ENCODE measurements around the gene CACNA1D.

CACNA1D gene

DNA sequence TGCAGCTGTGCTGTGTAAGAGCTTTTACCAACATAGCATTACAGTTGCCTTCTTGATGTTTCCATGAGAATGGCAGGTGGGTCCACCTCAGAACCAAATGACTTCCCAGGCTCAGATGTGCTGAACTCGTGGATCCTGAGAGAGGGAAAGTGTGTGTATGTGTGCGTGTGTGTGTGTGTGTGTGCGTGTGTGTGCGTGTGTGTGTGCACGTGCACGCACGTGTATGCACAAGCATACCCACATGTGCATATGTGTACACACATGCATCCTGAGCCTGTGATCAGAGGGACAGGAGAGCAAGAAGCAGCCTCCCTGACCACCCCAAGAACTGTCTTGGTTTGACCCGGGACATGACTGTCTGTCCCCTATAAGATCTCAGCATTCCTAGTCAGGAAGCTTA, 303.7 kb downstream of the CACNA1D start:
- Histone ChIP-seq H3K27me3 (ENCODE audit: control insufficient read depth, insufficient read depth, low read length, poor library complexity, severe bottlenecking) (no peaks in the 10 kb centered on the region), H3K4me3 (ENCODE audit: insufficient read depth, low read depth, low read length) (no peak overlapping the region), H3K36me3 (ENCODE audit: control insufficient read depth, insufficient read depth, low read length) (no peaks in the 10 kb centered on the region), H3K9me3 (ENCODE audit: control insufficient read depth, low read length) (no peaks in the 10 kb centered on the region), H3K27ac (ENCODE audit: insufficient read depth, low read depth, low read length, poor library complexity, severe bottlenecking) (no peak overlapping the region), H3K4me1 (ENCODE audit: control insufficient read depth, insufficient read depth, low read length) (peaks cover 5% of the 10 kb centered on the region)
- WGBS, 2 experiments = 88 to 96% methylated on average over 8 of the region's 8 CpGs

DNA sequence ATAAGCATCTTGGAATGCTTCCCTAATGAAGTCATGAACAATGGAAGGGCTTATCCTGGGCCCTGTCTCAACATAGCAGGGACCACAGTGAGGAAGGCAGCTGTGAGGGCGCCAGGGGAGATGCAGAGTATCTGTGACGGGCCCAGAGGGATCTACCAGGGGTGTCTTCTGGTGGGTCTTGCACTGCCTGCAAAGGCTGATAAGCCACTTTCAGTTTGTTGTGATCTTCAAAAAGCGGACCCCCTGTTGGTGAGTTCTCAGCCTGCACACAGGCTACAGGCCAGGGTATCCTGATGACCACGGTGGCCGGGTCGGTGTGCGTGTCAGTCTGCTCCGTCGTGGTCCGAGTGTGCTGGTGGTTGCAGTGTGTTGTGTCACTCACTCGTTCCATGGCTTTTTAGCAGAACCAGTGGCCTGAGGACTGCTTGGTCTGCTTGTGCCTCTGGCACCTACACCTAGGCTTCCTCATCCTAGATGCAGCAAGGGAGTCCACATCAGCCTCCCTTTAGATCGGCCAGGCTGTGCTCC, 305.0 kb downstream of the CACNA1D start:
- H3K9me3 ChIP-seq (ENCODE audit: control insufficient read depth, low read length) = no peaks in the 10 kb centered on the region
- H3K4me3 ChIP-seq (ENCODE audit: insufficient read depth, low read depth, low read length) = no peak overlapping the region
- WGBS, 2 experiments = 94 to 95% methylated on average over 12 of the region's 12 CpGs
- H3K4me1 ChIP-seq (ENCODE audit: control insufficient read depth, insufficient read depth, low read length) = peaks cover 9% of the 10 kb centered on the region
- H3K27me3 ChIP-seq (ENCODE audit: control insufficient read depth, insufficient read depth, low read length, poor library complexity, severe bottlenecking) = no peaks in the 10 kb centered on the region
- H3K27ac ChIP-seq (ENCODE audit: insufficient read depth, low read depth, low read length, poor library complexity, severe bottlenecking) = no peak overlapping the region
- no peaks in the 10 kb centered on the region for H3K36me3 ChIP-seq (ENCODE audit: control insufficient read depth, insufficient read depth, low read length)

DNA sequence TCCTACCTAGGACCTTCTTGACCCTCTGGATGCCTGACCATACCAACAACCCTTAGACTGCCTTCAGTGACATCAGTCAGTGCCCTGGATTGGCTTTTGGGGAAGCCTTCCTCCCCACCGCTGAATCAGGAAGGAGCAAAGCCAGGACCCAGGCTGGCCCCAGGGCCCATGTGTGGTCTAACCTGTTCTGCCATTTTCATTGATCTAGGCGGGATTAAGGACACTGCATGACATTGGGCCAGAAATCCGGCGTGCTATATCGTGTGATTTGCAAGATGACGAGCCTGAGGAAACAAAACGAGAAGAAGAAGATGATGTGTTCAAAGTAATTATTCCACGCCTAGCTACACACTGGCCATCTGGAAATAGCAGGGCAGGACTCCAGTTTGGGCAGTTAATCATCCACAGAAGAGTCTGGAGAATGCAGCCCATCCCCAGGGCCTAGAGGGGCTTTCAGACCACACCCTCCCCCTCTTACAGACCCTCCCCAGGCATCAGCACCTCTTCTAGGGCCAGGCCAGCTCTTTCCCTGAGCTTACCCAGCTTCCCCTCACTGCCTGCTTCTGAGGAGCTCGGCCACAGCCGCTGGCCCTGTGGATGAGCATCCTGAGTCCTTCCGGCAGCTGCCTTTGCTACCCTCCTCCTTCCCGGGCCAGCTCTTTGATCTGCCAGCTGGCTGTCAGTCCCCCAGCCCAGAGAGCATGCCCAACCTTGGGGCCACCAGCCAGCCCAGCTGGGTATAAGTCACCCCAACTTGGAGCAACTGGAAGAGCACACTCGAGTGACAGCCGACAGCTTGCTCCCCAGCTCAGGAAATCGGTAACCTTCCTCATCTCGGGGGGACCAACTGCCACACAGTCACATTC, 305.9 kb downstream of the CACNA1D start:
- 93% methylated on average over 16 of the region's 16 CpGs for WGBS, 2 experiments
- Histone ChIP-seq H3K27me3 (ENCODE audit: control insufficient read depth, insufficient read depth, low read length, poor library complexity, severe bottlenecking) (no peaks in the 10 kb centered on the region), H3K27ac (ENCODE audit: insufficient read depth, low read depth, low read length, poor library complexity, severe bottlenecking) (no peak overlapping the region)

DNA sequence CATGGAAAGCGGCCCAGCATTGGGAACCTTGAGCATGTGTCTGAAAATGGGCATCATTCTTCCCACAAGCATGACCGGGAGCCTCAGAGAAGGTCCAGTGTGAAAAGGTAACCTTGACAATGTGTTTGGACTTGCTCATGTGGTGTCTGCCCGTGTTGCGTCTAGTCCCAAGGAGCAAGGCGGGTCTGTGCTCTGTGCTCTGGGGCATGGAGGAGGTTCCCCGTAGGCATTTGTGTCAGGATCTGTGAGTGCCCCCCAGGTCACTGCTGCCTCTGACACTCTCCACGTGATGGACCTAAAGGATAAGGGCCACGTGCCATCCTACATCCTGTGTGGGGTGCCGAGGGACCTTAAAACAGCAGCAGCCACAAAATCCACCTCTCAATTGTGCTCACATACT, 306.9 kb downstream of the CACNA1D start:
- no peak overlapping the region for H3K27ac ChIP-seq (ENCODE audit: insufficient read depth, low read depth, low read length, poor library complexity, severe bottlenecking)
- no peaks in the 10 kb centered on the region for H3K27me3 ChIP-seq (ENCODE audit: control insufficient read depth, insufficient read depth, low read length, poor library complexity, severe bottlenecking)
- 94% methylated on average over 9 of the region's 9 CpGs for WGBS, 2 experiments
- H3K4me3 ChIP-seq (ENCODE audit: insufficient read depth, low read depth, low read length) = no peak overlapping the region
- H3K9me3 ChIP-seq (ENCODE audit: control insufficient read depth, low read length) = no peaks in the 10 kb centered on the region
- peaks cover 5% of the 10 kb centered on the region for H3K4me1 ChIP-seq (ENCODE audit: control insufficient read depth, insufficient read depth, low read length)
- no peaks in the 10 kb centered on the region for H3K36me3 ChIP-seq (ENCODE audit: control insufficient read depth, insufficient read depth, low read length)

More for the DNA sequence above, 305.9 kb downstream of the CACNA1D start:
- no peaks in the 10 kb centered on the region for H3K36me3 ChIP-seq (ENCODE audit: control insufficient read depth, insufficient read depth, low read length)
- no peak overlapping the region for H3K4me3 ChIP-seq (ENCODE audit: insufficient read depth, low read depth, low read length)
- peaks cover 9% of the 10 kb centered on the region for H3K4me1 ChIP-seq (ENCODE audit: control insufficient read depth, insufficient read depth, low read length)
- H3K9me3 ChIP-seq (ENCODE audit: control insufficient read depth, low read length) = no peaks in the 10 kb centered on the region

DNA sequence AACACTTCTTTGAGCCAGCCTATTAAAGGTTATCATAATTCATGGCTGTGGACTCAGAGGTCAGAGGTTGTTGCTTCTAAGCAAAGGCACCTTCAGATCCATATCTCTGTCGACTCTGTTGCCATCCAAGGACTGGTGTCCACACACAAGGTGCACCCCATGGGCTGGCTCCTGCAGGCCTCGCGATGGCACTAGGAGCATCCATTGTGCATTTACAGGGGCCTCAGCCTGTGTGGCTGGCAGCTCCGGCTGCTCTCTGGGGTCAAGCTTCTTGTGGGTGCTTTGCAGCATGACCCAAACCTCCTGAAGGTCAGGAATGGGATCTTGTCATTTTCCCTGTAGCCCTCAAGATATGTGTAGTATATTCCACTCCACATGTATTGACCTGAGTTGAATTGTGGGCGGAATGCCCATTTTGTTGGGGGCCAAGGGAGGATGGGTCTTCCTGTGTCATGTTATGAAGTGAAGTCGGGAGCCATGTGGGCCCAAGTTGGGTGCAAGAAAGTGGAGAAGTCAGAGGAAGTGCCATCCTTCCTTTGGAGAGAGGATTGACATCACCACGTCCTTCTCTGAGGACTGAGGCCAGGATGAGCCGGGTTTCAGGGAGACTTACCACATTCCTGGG, 308.0 kb downstream of the CACNA1D start:
- H3K4me1 ChIP-seq (ENCODE audit: control insufficient read depth, insufficient read depth, low read length) = peaks cover 4% of the 10 kb centered on the region
- WGBS, 2 experiments = 94 to 95% methylated on average over 8 of the region's 8 CpGs
- H3K27me3 ChIP-seq (ENCODE audit: control insufficient read depth, insufficient read depth, low read length, poor library complexity, severe bottlenecking) = no peaks in the 10 kb centered on the region
- H3K4me3 ChIP-seq (ENCODE audit: insufficient read depth, low read depth, low read length) = no peak overlapping the region
- H3K9me3 ChIP-seq (ENCODE audit: control insufficient read depth, low read length) = no peaks in the 10 kb centered on the region
- no peaks in the 10 kb centered on the region for H3K36me3 ChIP-seq (ENCODE audit: control insufficient read depth, insufficient read depth, low read length)
- no peak overlapping the region for H3K27ac ChIP-seq (ENCODE audit: insufficient read depth, low read depth, low read length, poor library complexity, severe bottlenecking)

DNA sequence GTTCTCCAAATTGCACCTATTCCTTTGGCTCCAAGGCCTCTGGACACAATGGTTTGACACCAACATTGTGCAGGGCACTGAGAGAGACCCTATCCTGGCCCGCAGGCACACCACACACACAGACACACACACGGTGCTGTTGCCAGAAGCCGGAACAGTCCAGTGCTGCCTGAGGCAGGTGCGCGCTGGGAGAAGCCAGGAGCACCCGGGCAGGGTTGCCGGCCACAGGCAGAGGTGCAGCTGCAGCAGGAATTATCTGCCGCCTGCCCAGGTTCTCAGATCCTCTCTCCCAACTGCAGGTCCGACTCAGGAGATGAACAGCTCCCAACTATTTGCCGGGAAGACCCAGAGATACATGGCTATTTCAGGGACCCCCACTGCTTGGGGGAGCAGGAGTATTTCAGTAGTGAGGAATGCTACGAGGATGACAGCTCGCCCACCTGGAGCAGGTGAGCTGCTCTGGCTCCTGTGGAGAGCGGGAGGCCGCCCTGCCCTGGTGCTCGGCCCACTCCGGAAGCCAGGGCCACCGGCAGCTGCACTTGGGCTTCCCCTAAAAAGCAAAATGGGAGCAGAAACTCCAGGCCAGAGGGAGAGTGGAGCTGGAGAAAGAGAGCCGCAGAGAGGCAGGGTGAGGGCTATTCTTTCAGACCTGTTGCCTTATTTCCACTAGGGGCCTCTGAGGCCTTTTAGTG, 308.9 kb downstream of the CACNA1D start:
- Histone ChIP-seq H3K27me3 (ENCODE audit: control insufficient read depth, insufficient read depth, low read length, poor library complexity, severe bottlenecking) (no peaks in the 10 kb centered on the region), H3K27ac (ENCODE audit: insufficient read depth, low read depth, low read length, poor library complexity, severe bottlenecking) (no peak overlapping the region), H3K4me3 (ENCODE audit: insufficient read depth, low read depth, low read length) (no peak overlapping the region), H3K9me3 (ENCODE audit: control insufficient read depth, low read length) (no peaks in the 10 kb centered on the region), H3K36me3 (ENCODE audit: control insufficient read depth, insufficient read depth, low read length) (no peaks in the 10 kb centered on the region), H3K4me1 (ENCODE audit: control insufficient read depth, insufficient read depth, low read length) (peaks cover 4% of the 10 kb centered on the region)
- WGBS, 2 experiments = 93% methylated on average over 18 of the region's 18 CpGs

DNA sequence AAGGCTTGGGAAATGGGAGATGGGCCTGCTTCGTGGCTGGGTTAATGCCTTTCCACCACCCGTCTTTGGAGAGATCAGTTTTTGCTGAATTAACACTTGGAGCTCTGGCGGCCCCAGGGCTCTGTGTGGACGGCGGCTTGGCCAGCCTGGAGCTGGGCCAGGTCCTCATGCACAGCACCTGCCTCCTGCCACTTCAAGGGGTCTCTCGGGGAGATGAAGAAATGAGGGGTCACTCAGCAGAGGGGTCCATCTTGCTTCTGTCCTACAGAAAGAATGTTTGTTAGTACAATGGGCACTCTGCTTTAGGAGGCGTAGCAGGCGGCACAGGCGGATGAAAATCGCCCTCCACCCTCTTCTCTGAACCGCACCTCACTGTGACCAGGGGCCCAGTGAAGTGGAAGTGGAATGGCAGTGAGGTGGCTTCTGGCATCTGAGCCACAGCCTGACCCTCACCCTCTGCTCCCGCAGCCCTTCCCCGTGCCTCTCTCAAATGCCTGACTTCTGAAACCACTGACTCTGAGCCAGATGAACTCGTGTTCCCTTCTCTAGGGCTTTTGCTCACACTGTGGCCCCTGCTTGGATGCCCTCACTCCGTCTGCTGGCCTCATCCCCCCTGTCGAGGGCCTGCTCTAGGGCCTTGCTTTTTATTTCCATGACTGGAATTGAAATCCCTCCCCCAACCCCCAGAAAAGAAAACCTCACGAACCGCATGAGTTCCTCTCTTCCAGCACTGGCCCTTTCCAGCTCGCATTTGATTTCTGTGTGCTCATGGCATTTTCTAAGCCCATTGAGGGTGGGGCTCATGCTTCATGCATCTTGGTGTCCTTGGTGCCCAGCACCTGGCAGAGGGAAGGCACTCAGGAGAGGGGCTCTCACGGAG, 309.6 kb downstream of the CACNA1D start:
- no peak overlapping the region for H3K27ac ChIP-seq (ENCODE audit: insufficient read depth, low read depth, low read length, poor library complexity, severe bottlenecking)
- 89% methylated on average over 20 of the region's 20 CpGs for WGBS, 2 experiments
- no peak overlapping the region for H3K4me3 ChIP-seq (ENCODE audit: insufficient read depth, low read depth, low read length)

DNA sequence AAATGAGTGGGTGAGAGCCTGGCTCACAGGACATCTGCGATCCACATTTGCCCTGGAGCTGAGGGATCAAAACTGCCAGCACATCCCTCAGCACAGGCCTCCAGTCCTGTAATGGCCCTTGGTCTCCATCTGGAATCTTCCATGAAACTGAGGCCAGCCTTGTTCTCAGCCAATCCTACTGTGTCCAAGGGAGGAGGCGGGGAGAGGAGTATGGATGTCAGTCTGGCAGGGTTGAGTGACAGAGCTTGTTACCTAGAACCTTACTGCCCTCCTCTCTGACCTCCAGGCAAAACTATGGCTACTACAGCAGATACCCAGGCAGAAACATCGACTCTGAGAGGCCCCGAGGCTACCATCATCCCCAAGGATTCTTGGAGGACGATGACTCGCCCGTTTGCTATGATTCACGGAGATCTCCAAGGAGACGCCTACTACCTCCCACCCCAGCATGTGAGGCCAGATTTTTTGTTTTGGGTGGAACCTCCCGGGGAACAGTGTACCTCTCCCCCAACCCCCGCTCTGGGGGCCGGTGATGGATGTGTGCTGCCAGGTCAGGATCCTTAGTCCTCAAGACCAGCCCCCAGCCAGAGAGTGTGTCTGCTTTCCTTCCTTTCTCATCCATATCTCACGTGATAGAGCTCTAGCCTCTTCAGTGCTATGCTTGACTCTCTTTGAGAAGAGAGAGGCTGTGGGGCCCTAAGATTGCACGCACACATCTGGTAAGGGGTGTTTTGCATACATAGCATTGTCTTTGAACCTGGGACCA, 310.5 kb downstream of the CACNA1D start:
- Histone ChIP-seq H3K4me3 (ENCODE audit: insufficient read depth, low read depth, low read length) (no peak overlapping the region), H3K27me3 (ENCODE audit: control insufficient read depth, insufficient read depth, low read length, poor library complexity, severe bottlenecking) (no peaks in the 10 kb centered on the region), H3K36me3 (ENCODE audit: control insufficient read depth, insufficient read depth, low read length) (no peaks in the 10 kb centered on the region), H3K27ac (ENCODE audit: insufficient read depth, low read depth, low read length, poor library complexity, severe bottlenecking) (no peak overlapping the region), H3K4me1 (ENCODE audit: control insufficient read depth, insufficient read depth, low read length) (peaks cover 4% of the 10 kb centered on the region), H3K9me3 (ENCODE audit: control insufficient read depth, low read length) (no peaks in the 10 kb centered on the region)
- 86 to 90% methylated on average over 14 of the region's 14 CpGs for WGBS, 2 experiments

More for the DNA sequence above, 309.6 kb downstream of the CACNA1D start:
- Histone ChIP-seq H3K36me3 (ENCODE audit: control insufficient read depth, insufficient read depth, low read length) (no peaks in the 10 kb centered on the region), H3K27me3 (ENCODE audit: control insufficient read depth, insufficient read depth, low read length, poor library complexity, severe bottlenecking) (no peaks in the 10 kb centered on the region), H3K9me3 (ENCODE audit: control insufficient read depth, low read length) (no peaks in the 10 kb centered on the region), H3K4me1 (ENCODE audit: control insufficient read depth, insufficient read depth, low read length) (peaks cover 4% of the 10 kb centered on the region)
